H1 (cell line): ENCODE results near the gene TOP2A. TPM values are rescaled to one million over a fixed set of nuclear protein-coding genes. Genes with fewer than 3 reads are reported as not detected.

ENCODE experiments used
- CTCF ChIP-seq, 3 experiments: IDR thresholded peaks; 1 replicate in 2 of 3; 2 replicates in 1 of 3; pipeline versions ENCODE4 v1.5.1 to v1.6.1; 2011; ENCODE audit warnings: low read length in 3 of 3, mild to moderate bottlenecking in 3 of 3, inconsistent platforms in 2 of 3, low read depth in 1 of 3, moderate library complexity in 1 of 3; ENCODE audit not compliant: insufficient read depth in 1 of 3; ENCODE audit errors: control extremely low read depth in 1 of 3
- RBBP5 ChIP-seq: IDR thresholded peaks from 2 replicates; pipeline ENCODE4 v1.7.1; 2012; ENCODE audit warnings: low read depth, mild to moderate bottlenecking, inconsistent platforms, low read length, moderate library complexity, borderline replicate concordance
- polyA plus RNA-seq, 7 experiments: library from polyadenylated mRNA; depleted of rRNA in 3 of 7; stranded (reverse) in 5 of 7; unstranded in 2 of 7; fragments of >200 nt in 5 of 7; fragments of 200-250 nt in 2 of 7; gene quantifications; 1 replicate in 5 of 7; 2 replicates in 1 of 7; 4 replicates in 1 of 7; pipeline versions ENCODE4 v1.2.1 to v1.2.3, GENCODE V29; 2011 to 2013; ENCODE audit warnings: missing spikeins in 2 of 7, mixed read lengths in 2 of 7
- total RNA-seq: library from RNA; stranded (reverse); fragmentation: NEBNext Ultra II Directional; extraction: Animal tissue kit (Norgen Biotek cat#: 25700); gene quantifications from 2 replicates; pipeline ENCODE4 v1.2.1, GENCODE V29; 2021

Gene TOP2A
- total and polyA plus RNA-seq, 2 of the 8 experiments (the other 6 are each of a cell fraction or from before 2014, with no cell fraction given) = 83.1 to 291 TPM

GRCh38 chr17:40453881-40454612 lies 36.4 kb upstream of the TOP2A start (continued):
- no peak for TF ChIP-seq CTCF (IDR thresholded peaks at IDR 0.05; ENCODE audit: control extremely low read depth in 1 of 3, insufficient read depth in 1 of 3, low read depth in 1 of 3, low read length in 3 of 3)
- TF ChIP-seq RBBP5 = no peak
- TF ChIP-seq, all 59 proteins: peak for 0
